ENCODE data around the gene KLHL29. TPM values are rescaled to one million over a fixed set of nuclear protein-coding genes. Genes with fewer than 3 reads are reported as not detected.

The KLHL29 gene
- total and polyA plus RNA-seq, 2 experiments from 2014 or later = 1.5 to 6.5 TPM

DNA sequence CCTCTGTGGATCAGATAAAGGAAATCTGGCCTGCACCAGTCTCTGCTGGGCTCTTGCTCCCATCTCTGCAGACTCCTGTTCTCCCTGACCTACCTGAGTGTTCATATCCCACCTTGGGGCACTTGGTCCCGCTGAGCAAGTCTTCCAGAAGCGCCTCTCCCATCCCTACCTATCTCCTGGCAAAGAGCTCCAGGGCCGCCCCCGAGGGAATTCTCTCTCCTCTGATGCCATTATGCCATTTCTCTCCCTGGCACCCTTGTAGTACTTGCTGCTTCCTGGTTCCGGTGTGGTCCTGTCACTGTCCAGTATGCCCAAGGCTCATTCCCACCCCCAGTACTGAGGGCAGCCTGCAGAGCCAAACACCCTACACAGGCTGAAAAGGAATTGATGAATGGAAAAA, 99.8 kb downstream of the KLHL29 start:
- Histone ChIP-seq H2AFZ (no peak overlapping the region), H3K27ac (ENCODE audit: low read depth) (no peak overlapping the region), H3K9me2 (ENCODE audit: insufficient read depth) (no peaks in the 10 kb centered on the region), H3K4me2 (no peak overlapping the region), H3K36me3 (ENCODE audit: insufficient read depth) (no peaks in the 10 kb centered on the region), H3K4me1 (ENCODE audit: insufficient read depth) (no peaks in the 10 kb centered on the region), H4K20me1 (replicated peaks; ENCODE audit: insufficient read depth) (no peaks in the 10 kb centered on the region), H3K27me3 (ENCODE audit: insufficient read depth) (no peaks in the 10 kb centered on the region), H3K79me2 (replicated peaks; ENCODE audit: insufficient read depth) (no peaks in the 10 kb centered on the region), H3F3A (replicated peaks; ENCODE audit: low read depth) (no peaks in the 10 kb centered on the region), H3K4me3 (no peak overlapping the region)
- DNase-seq (ENCODE audit: low spot score) (no peak), ATAC-seq (no peak)
- Mint-ChIP-seq H3K4me1 (peaks cover 20% of the 10 kb centered on the region), H3K9me3 (no peaks in the 10 kb centered on the region), H3K27ac (0 out of 2 replicates have a peak overlapping the region, but pooled peaks have one; percentile 50), H3K4me3 (no peak overlapping the region), H3K27me3 (ENCODE audit: insufficient read depth, low read depth, poor library complexity) (peaks cover 9% of the 10 kb centered on the region), H3K36me3 (ENCODE audit: low read depth) (no peaks in the 10 kb centered on the region)
- no peak for TF ChIP-seq JUNB (IDR thresholded peaks at IDR 0.05; ENCODE audit: unreplicated experiment)
- no peak for TF ChIP-seq EZH2 (IDR thresholded peaks at IDR 0.05; ENCODE audit: low read depth, unreplicated experiment)
- no peak for TF ChIP-seq EZH2phosphoT487 (IDR thresholded peaks at IDR 0.05; ENCODE audit: unreplicated experiment)
- no peak for TF ChIP-seq STAT1 (IDR thresholded peaks at IDR 0.05; ENCODE audit: unreplicated experiment)
- TF ChIP-seq, protein P1, sequence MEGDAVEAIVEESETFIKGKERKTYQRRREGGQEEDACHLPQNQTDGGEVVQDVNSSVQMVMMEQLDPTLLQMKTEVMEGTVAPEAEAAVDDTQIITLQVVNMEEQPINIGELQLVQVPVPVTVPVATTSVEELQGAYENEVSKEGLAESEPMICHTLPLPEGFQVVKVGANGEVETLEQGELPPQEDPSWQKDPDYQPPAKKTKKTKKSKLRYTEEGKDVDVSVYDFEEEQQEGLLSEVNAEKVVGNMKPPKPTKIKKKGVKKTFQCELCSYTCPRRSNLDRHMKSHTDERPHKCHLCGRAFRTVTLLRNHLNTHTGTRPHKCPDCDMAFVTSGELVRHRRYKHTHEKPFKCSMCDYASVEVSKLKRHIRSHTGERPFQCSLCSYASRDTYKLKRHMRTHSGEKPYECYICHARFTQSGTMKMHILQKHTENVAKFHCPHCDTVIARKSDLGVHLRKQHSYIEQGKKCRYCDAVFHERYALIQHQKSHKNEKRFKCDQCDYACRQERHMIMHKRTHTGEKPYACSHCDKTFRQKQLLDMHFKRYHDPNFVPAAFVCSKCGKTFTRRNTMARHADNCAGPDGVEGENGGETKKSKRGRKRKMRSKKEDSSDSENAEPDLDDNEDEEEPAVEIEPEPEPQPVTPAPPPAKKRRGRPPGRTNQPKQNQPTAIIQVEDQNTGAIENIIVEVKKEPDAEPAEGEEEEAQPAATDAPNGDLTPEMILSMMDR (conservative IDR thresholded peaks at IDR 0.05; ENCODE audit: low read depth in 2 of 2) = no peak
- TF ChIP-seq, protein P2, sequence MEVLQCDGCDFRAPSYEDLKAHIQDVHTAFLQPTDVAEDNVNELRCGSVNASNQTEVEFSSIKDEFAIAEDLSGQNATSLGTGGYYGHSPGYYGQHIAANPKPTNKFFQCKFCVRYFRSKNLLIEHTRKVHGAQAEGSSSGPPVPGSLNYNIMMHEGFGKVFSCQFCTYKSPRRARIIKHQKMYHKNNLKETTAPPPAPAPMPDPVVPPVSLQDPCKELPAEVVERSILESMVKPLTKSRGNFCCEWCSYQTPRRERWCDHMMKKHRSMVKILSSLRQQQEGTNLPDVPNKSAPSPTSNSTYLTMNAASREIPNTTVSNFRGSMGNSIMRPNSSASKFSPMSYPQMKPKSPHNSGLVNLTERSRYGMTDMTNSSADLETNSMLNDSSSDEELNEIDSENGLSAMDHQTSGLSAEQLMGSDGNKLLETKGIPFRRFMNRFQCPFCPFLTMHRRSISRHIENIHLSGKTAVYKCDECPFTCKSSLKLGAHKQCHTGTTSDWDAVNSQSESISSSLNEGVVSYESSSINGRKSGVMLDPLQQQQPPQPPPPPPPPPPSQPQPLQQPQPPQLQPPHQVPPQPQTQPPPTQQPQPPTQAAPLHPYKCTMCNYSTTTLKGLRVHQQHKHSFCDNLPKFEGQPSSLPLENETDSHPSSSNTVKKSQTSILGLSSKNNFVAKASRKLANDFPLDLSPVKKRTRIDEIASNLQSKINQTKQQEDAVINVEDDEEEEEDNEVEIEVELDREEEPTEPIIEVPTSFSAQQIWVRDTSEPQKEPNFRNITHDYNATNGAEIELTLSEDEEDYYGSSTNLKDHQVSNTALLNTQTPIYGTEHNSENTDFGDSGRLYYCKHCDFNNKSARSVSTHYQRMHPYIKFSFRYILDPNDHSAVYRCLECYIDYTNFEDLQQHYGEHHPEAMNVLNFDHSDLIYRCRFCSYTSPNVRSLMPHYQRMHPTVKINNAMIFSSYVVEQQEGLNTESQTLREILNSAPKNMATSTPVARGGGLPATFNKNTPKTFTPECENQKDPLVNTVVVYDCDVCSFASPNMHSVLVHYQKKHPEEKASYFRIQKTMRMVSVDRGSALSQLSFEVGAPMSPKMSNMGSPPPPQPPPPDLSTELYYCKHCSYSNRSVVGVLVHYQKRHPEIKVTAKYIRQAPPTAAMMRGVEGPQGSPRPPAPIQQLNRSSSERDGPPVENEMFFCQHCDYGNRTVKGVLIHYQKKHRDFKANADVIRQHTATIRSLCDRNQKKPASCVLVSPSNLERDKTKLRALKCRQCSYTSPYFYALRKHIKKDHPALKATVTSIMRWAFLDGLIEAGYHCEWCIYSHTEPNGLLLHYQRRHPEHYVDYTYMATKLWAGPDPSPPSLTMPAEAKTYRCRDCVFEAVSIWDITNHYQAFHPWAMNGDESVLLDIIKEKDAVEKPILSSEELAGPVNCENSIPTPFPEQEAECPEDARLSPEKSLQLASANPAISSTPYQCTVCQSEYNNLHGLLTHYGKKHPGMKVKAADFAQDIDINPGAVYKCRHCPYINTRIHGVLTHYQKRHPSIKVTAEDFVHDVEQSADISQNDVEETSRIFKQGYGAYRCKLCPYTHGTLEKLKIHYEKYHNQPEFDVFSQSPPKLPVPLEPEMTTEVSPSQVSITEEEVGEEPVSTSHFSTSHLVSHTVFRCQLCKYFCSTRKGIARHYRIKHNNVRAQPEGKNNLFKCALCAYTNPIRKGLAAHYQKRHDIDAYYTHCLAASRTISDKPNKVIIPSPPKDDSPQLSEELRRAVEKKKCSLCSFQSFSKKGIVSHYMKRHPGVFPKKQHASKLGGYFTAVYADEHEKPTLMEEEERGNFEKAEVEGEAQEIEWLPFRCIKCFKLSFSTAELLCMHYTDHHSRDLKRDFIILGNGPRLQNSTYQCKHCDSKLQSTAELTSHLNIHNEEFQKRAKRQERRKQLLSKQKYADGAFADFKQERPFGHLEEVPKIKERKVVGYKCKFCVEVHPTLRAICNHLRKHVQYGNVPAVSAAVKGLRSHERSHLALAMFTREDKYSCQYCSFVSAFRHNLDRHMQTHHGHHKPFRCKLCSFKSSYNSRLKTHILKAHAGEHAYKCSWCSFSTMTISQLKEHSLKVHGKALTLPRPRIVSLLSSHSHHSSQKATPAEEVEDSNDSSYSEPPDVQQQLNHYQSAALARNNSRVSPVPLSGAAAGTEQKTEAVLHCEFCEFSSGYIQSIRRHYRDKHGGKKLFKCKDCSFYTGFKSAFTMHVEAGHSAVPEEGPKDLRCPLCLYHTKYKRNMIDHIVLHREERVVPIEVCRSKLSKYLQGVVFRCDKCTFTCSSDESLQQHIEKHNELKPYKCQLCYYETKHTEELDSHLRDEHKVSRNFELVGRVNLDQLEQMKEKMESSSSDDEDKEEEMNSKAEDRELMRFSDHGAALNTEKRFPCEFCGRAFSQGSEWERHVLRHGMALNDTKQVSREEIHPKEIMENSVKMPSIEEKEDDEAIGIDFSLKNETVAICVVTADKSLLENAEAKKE (CRISPR knock-in tag; IDR thresholded peaks at IDR 0.05) = no peak
- no peak for TF ChIP-seq POLR2AphosphoS5 (IDR thresholded peaks at IDR 0.05; ENCODE audit: low read depth)
- no peak for TF ChIP-seq ZNF331 (CRISPR knock-in tag; IDR thresholded peaks at IDR 0.05; ENCODE audit: low read depth)
- TF ChIP-seq ZNF114 (CRISPR knock-in tag; IDR thresholded peaks at IDR 0.05) = no peak
- TF ChIP-seq CREB1 (CRISPR knock-in tag; IDR thresholded peaks at IDR 0.05; ENCODE audit: low read depth) = no peak
- TF ChIP-seq, protein P3, sequence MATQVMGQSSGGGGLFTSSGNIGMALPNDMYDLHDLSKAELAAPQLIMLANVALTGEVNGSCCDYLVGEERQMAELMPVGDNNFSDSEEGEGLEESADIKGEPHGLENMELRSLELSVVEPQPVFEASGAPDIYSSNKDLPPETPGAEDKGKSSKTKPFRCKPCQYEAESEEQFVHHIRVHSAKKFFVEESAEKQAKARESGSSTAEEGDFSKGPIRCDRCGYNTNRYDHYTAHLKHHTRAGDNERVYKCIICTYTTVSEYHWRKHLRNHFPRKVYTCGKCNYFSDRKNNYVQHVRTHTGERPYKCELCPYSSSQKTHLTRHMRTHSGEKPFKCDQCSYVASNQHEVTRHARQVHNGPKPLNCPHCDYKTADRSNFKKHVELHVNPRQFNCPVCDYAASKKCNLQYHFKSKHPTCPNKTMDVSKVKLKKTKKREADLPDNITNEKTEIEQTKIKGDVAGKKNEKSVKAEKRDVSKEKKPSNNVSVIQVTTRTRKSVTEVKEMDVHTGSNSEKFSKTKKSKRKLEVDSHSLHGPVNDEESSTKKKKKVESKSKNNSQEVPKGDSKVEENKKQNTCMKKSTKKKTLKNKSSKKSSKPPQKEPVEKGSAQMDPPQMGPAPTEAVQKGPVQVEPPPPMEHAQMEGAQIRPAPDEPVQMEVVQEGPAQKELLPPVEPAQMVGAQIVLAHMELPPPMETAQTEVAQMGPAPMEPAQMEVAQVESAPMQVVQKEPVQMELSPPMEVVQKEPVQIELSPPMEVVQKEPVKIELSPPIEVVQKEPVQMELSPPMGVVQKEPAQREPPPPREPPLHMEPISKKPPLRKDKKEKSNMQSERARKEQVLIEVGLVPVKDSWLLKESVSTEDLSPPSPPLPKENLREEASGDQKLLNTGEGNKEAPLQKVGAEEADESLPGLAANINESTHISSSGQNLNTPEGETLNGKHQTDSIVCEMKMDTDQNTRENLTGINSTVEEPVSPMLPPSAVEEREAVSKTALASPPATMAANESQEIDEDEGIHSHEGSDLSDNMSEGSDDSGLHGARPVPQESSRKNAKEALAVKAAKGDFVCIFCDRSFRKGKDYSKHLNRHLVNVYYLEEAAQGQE (IDR thresholded peaks at IDR 0.05; ENCODE audit: unreplicated experiment) = no peak
- no peak for TF ChIP-seq NANOG (IDR thresholded peaks at IDR 0.05; ENCODE audit: borderline replicate concordance)
- TF ChIP-seq, protein P4, sequence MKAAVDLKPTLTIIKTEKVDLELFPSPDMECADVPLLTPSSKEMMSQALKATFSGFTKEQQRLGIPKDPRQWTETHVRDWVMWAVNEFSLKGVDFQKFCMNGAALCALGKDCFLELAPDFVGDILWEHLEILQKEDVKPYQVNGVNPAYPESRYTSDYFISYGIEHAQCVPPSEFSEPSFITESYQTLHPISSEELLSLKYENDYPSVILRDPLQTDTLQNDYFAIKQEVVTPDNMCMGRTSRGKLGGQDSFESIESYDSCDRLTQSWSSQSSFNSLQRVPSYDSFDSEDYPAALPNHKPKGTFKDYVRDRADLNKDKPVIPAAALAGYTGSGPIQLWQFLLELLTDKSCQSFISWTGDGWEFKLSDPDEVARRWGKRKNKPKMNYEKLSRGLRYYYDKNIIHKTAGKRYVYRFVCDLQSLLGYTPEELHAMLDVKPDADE (IDR thresholded peaks at IDR 0.05) = no peak
